ENCODE data around the gene FILIP1L. TPM values are rescaled to one million over a fixed set of nuclear protein-coding genes. Genes with fewer than 3 reads are reported as not detected.
"Not testable (repeated sequence)": the region's sequence is repeated elsewhere in the genome, so short reads cannot be mapped to it uniquely, and the experiment has no call there.

Gene FILIP1L
- total RNA-seq, 2 donors from 2014 or later: 0.35 to 0.50 TPM

- H3K36me3 Mint-ChIP-seq (ENCODE audit: low read depth): no peaks in the 10 kb centered on the region
Observed at GRCh38 chr3:100097919-100098783, 16.1 kb downstream of the FILIP1L start.

GRCh38 chr3:100096866-100097265 is 17.4 kb downstream of the FILIP1L start:
- H3K4me1 Mint-ChIP-seq: no peaks in the 10 kb centered on the region
- ATAC-seq (replicated peaks): no peak
- H3K4me3 Mint-ChIP-seq: no peak overlapping the region
- H3K27ac Mint-ChIP-seq: no peak overlapping the region
- no peaks in the 10 kb centered on the region for H3K9me3 Mint-ChIP-seq
- H3K27me3 Mint-ChIP-seq: no peaks in the 10 kb centered on the region
- no peaks in the 10 kb centered on the region for H3K36me3 Mint-ChIP-seq (ENCODE audit: low read depth)

More at GRCh38 chr3:100097919-100098783, 16.1 kb downstream of the FILIP1L start:
- Mint-ChIP-seq H3K4me1 (no peaks in the 10 kb centered on the region), H3K27me3 (no peaks in the 10 kb centered on the region), H3K27ac (no peak overlapping the region), H3K4me3 (no peak overlapping the region), H3K9me3 (no peaks in the 10 kb centered on the region)
- no peak for ATAC-seq (replicated peaks)

- H3K36me3 Mint-ChIP-seq (ENCODE audit: low read depth); ATAC-seq (replicated peaks); H3K27me3 Mint-ChIP-seq; H3K4me3 Mint-ChIP-seq; H3K4me1 Mint-ChIP-seq; H3K27ac Mint-ChIP-seq; H3K9me3 Mint-ChIP-seq: not testable (repeated sequence)
Observed at GRCh38 chr3:100096286-100096685, 18.0 kb downstream of the FILIP1L start.

GRCh38 chr3:100093831-100094230 is 20.5 kb downstream of the FILIP1L start:
- peaks cover 6% of the 10 kb centered on the region for H3K4me1 Mint-ChIP-seq
- H3K4me3 Mint-ChIP-seq: no peak overlapping the region
- H3K27ac Mint-ChIP-seq: no peak overlapping the region
- H3K36me3 Mint-ChIP-seq (ENCODE audit: low read depth): no peaks in the 10 kb centered on the region
- H3K27me3 Mint-ChIP-seq: no peaks in the 10 kb centered on the region
- H3K9me3 Mint-ChIP-seq: no peaks in the 10 kb centered on the region
- no peak for ATAC-seq (replicated peaks)

- Mint-ChIP-seq H3K27me3 (no peaks in the 10 kb centered on the region), H3K4me1 (peaks cover 13% of the 10 kb centered on the region), H3K4me3 (no peak overlapping the region), H3K36me3 (ENCODE audit: low read depth) (no peaks in the 10 kb centered on the region), H3K9me3 (no peaks in the 10 kb centered on the region), H3K27ac (no peak overlapping the region)
- no peak for ATAC-seq (replicated peaks)
Observed at GRCh38 chr3:100090669-100091005, 23.7 kb downstream of the FILIP1L start.

GRCh38 chr3:100089812-100090668 is 24.3 kb downstream of the FILIP1L start:
- H3K27me3 Mint-ChIP-seq: no peaks in the 10 kb centered on the region
- H3K27ac Mint-ChIP-seq: no peak overlapping the region
- no peaks in the 10 kb centered on the region for H3K9me3 Mint-ChIP-seq
- H3K4me3 Mint-ChIP-seq: no peak overlapping the region
- H3K36me3 Mint-ChIP-seq (ENCODE audit: low read depth): no peaks in the 10 kb centered on the region
- peak; percentile 62 for ATAC-seq (replicated peaks)
- H3K4me1 Mint-ChIP-seq: peaks cover 13% of the 10 kb centered on the region

- Mint-ChIP-seq H3K36me3 (ENCODE audit: low read depth) (no peaks in the 10 kb centered on the region), H3K27ac (no peak overlapping the region), H3K4me1 (peaks cover 13% of the 10 kb centered on the region), H3K4me3 (no peak overlapping the region), H3K9me3 (no peaks in the 10 kb centered on the region), H3K27me3 (no peaks in the 10 kb centered on the region)
- no peak for ATAC-seq (replicated peaks)
Observed at GRCh38 chr3:100088735-100089368, 25.4 kb downstream of the FILIP1L start.

- Mint-ChIP-seq H3K36me3 (ENCODE audit: low read depth) (no peaks in the 10 kb centered on the region), H3K9me3 (no peaks in the 10 kb centered on the region), H3K4me3 (no peak overlapping the region), H3K4me1 (peaks cover 13% of the 10 kb centered on the region), H3K27me3 (no peaks in the 10 kb centered on the region), H3K27ac (peak overlapping the region; percentile 34)
- peak; percentile 80 for ATAC-seq (replicated peaks)
Observed at GRCh38 chr3:100087198-100087597, 27.1 kb downstream of the FILIP1L start.

- Mint-ChIP-seq H3K36me3 (ENCODE audit: low read depth) (no peaks in the 10 kb centered on the region), H3K9me3 (no peaks in the 10 kb centered on the region), H3K27ac (no peak overlapping the region), H3K27me3 (no peaks in the 10 kb centered on the region), H3K4me3 (no peak overlapping the region), H3K4me1 (peaks cover 13% of the 10 kb centered on the region)
- ATAC-seq (replicated peaks): no peak
Observed at GRCh38 chr3:100086401-100086800, 27.9 kb downstream of the FILIP1L start.

GRCh38 chr3:100084100-100084806 is 30.0 kb downstream of the FILIP1L start:
- H3K27ac Mint-ChIP-seq: no peak overlapping the region
- H3K27me3 Mint-ChIP-seq: no peaks in the 10 kb centered on the region
- no peak overlapping the region for H3K4me3 Mint-ChIP-seq
- H3K36me3 Mint-ChIP-seq (ENCODE audit: low read depth): no peaks in the 10 kb centered on the region
- no peaks in the 10 kb centered on the region for H3K9me3 Mint-ChIP-seq
- ATAC-seq (replicated peaks): no peak
- peaks cover 7% of the 10 kb centered on the region for H3K4me1 Mint-ChIP-seq

- no peak overlapping the region for H3K4me3 Mint-ChIP-seq
- H3K9me3 Mint-ChIP-seq: no peaks in the 10 kb centered on the region
Observed at GRCh38 chr3:100083209-100083608, 31.1 kb downstream of the FILIP1L start.

GRCh38 chr3:100082714-100083113 is 31.6 kb downstream of the FILIP1L start:
- Mint-ChIP-seq H3K36me3 (ENCODE audit: low read depth) (no peaks in the 10 kb centered on the region), H3K27me3 (no peaks in the 10 kb centered on the region), H3K4me1 (peaks cover 7% of the 10 kb centered on the region), H3K4me3 (no peak overlapping the region), H3K27ac (no peak overlapping the region), H3K9me3 (no peaks in the 10 kb centered on the region)
- no peak for ATAC-seq (replicated peaks)

More at GRCh38 chr3:100083209-100083608, 31.1 kb downstream of the FILIP1L start:
- no peaks in the 10 kb centered on the region for H3K36me3 Mint-ChIP-seq (ENCODE audit: low read depth)
- H3K4me1 Mint-ChIP-seq: peaks cover 7% of the 10 kb centered on the region
- H3K27ac Mint-ChIP-seq: no peak overlapping the region
- ATAC-seq (replicated peaks): no peak
- H3K27me3 Mint-ChIP-seq: no peaks in the 10 kb centered on the region

GRCh38 chr3:100081986-100082692 is 32.2 kb downstream of the FILIP1L start:
- Mint-ChIP-seq H3K9me3 (no peaks in the 10 kb centered on the region), H3K27me3 (no peaks in the 10 kb centered on the region), H3K4me3 (no peak overlapping the region), H3K36me3 (ENCODE audit: low read depth) (no peaks in the 10 kb centered on the region), H3K4me1 (peaks cover 5% of the 10 kb centered on the region), H3K27ac (no peak overlapping the region)
- no peak for ATAC-seq (replicated peaks)

Data from activated T-helper 17 cell treated with anti-CD3 and anti-CD28 coated beads, Interleukin-2, amount 50 U/mL, for 72 hours (primary cell).